ENCODE data around the gene QRICH2.

The QRICH2 gene

GRCh38 chr17:76238847-76239537, 69.1 kb downstream of the QRICH2 start:
- Histone ChIP-seq H3K27me3 (peaks cover 0 to 40% of the 10 kb centered on the region in 2 donors), H3K36me3 (no peaks in the 10 kb centered on the region), H3K4me3 (no peak overlapping the region), H3K4me1 (peaks cover 0 to 21% (median 19%) of the 10 kb centered on the region in 4 donors), H3K9me3 (no peaks in the 10 kb centered on the region), H3K27ac (no peak overlapping the region)
- intact Hi-C loops (cut with DNase I; ENCODE audit: low total_unique reads): no loop called here
- DNase-seq: no peak
- no peak for TF ChIP-seq CTCF (IDR thresholded peaks at IDR 0.05)

GRCh38 chr17:76237859-76238313, 70.2 kb downstream of the QRICH2 start:
- DNase-seq: no peak
- Histone ChIP-seq H3K36me3 (no peaks in the 10 kb centered on the region), H3K27me3 (peaks cover 0 to 29% of the 10 kb centered on the region in 2 donors), H3K9me3 (no peaks in the 10 kb centered on the region), H3K4me1 (peaks cover 0 to 21% (median 19%) of the 10 kb centered on the region in 4 donors), H3K27ac (no peak overlapping the region), H3K4me3 (no peak overlapping the region)
- no peak for TF ChIP-seq CTCF (IDR thresholded peaks at IDR 0.05)
- intact Hi-C loops (cut with DNase I; ENCODE audit: low total_unique reads): no loop called here

GRCh38 chr17:76236603-76237002, 71.5 kb downstream of the QRICH2 start:
- TF ChIP-seq CTCF (IDR thresholded peaks at IDR 0.05): no peak
- intact Hi-C loops (cut with DNase I; ENCODE audit: low total_unique reads): no loop called here

GRCh38 chr17:76235883-76236282, 72.2 kb downstream of the QRICH2 start:
- H3K27ac ChIP-seq: no peak overlapping the region
- no peaks in the 10 kb centered on the region for H3K36me3 ChIP-seq
- no peaks in the 10 kb centered on the region for H3K9me3 ChIP-seq
- H3K4me1 ChIP-seq: peaks cover 0 to 11% (median 10%) of the 10 kb centered on the region in 4 donors
- intact Hi-C loops (cut with DNase I; ENCODE audit: low total_unique reads): no loop called here
- no peak overlapping the region for H3K4me3 ChIP-seq
- H3K27me3 ChIP-seq: peaks cover 0 to 11% of the 10 kb centered on the region in 2 donors
- no peak for TF ChIP-seq CTCF (IDR thresholded peaks at IDR 0.05)
- no peak for DNase-seq

More at GRCh38 chr17:76236603-76237002, 71.5 kb downstream of the QRICH2 start:
- no peak overlapping the region for H3K27ac ChIP-seq
- no peaks in the 10 kb centered on the region for H3K9me3 ChIP-seq
- peaks cover 0 to 18% (median 17%) of the 10 kb centered on the region in 4 donors for H3K4me1 ChIP-seq
- H3K4me3 ChIP-seq: no peak overlapping the region
- no peaks in the 10 kb centered on the region for H3K36me3 ChIP-seq
- peaks cover 0 to 17% of the 10 kb centered on the region in 2 donors for H3K27me3 ChIP-seq
- no peak for DNase-seq

- DNase-seq: no peak
- no peaks in the 10 kb centered on the region for H3K36me3 ChIP-seq
- intact Hi-C loops (cut with DNase I; ENCODE audit: low total_unique reads): no loop called here
- no peaks in the 10 kb centered on the region for H3K9me3 ChIP-seq
- no peak overlapping the region for H3K27ac ChIP-seq
- H3K4me1 ChIP-seq: peaks cover 0 to under 1% (median under 1%) of the 10 kb centered on the region in 4 donors
- H3K27me3 ChIP-seq: peaks cover 0 to 13% of the 10 kb centered on the region in 2 donors
- no peak overlapping the region for H3K4me3 ChIP-seq
- no peak for TF ChIP-seq CTCF (IDR thresholded peaks at IDR 0.05)
Observed at GRCh38 chr17:76234354-76234679, 73.8 kb downstream of the QRICH2 start.

All from tibial artery (tissue), 4 donors.